ENCODE measurements around the gene CLRN3.

- TF ChIP-seq CTCF (conservative IDR thresholded peaks at IDR 0.05) (no peak), EZH2 (IDR thresholded peaks at IDR 0.05; ENCODE audit: low read depth) (no peak)
Observed at GRCh38 chr10:127894146-127894545, 1.4 kb upstream of the CLRN3 start.

All from PC-9 (cell line).